WI38 (cell line): ENCODE results near the gene SUGT1.
"Not testable (repeated sequence)": the region's sequence is repeated elsewhere in the genome, so short reads cannot be mapped to it uniquely, and the experiment has no call there.

Experiments
- H3K4me3 ChIP-seq: 2 replicates; pipeline ENCODE4 v1.5.1; 2011; ENCODE audit warnings: low read depth, mild to moderate bottlenecking, control low read depth, low read length
- TF ChIP-seq, protein P1 (sequence below): IDR thresholded peaks from 2 replicates; pipeline ENCODE4 v1.5.1; 2012; ENCODE audit warnings: low read depth, mild to moderate bottlenecking, control low read depth, low read length

Gene SUGT1

DNA sequence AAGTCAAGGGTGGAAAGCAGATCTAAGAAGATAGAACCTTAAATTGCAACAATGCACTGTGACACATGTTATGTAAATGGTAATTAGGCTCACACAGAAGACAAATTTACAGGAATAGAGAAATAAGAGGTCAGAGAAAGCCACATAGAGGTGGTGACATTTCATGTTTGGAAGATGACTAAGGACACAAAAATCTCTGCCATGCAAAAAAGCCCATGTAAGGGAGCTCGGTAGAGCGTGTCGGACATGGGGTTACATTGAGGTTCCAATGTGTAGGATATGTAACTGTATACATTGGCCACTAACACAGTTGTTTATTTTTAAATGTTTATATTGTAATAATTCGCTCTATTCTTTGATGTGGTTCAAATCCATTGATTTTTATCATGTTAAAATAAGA, 33.7 kb downstream of the SUGT1 start:
- TF ChIP-seq, protein P1, sequence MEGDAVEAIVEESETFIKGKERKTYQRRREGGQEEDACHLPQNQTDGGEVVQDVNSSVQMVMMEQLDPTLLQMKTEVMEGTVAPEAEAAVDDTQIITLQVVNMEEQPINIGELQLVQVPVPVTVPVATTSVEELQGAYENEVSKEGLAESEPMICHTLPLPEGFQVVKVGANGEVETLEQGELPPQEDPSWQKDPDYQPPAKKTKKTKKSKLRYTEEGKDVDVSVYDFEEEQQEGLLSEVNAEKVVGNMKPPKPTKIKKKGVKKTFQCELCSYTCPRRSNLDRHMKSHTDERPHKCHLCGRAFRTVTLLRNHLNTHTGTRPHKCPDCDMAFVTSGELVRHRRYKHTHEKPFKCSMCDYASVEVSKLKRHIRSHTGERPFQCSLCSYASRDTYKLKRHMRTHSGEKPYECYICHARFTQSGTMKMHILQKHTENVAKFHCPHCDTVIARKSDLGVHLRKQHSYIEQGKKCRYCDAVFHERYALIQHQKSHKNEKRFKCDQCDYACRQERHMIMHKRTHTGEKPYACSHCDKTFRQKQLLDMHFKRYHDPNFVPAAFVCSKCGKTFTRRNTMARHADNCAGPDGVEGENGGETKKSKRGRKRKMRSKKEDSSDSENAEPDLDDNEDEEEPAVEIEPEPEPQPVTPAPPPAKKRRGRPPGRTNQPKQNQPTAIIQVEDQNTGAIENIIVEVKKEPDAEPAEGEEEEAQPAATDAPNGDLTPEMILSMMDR, result no peak
- H3K4me3 ChIP-seq, result no peak overlapping the region

GRCh38 chr13:52695856-52696255, 43.2 kb downstream of the SUGT1 start:
- no peak overlapping the region for H3K4me3 ChIP-seq
- TF ChIP-seq, protein P1, result no peak

GRCh38 chr13:52696566-52696965, 43.9 kb downstream of the SUGT1 start:
- TF ChIP-seq, protein P1, result no peak
- no peak overlapping the region for H3K4me3 ChIP-seq

GRCh38 chr13:52701728-52702465, 49.3 kb downstream of the SUGT1 start:
- H3K4me3 ChIP-seq, result no peak overlapping the region
- TF ChIP-seq, protein P1, result no peak

- H3K4me3 ChIP-seq, result no peak overlapping the region
- TF ChIP-seq, protein P1, result no peak
These were observed 50.8 kb downstream of the SUGT1 start for GRCh38 chr13:52703482-52703881.

DNA sequence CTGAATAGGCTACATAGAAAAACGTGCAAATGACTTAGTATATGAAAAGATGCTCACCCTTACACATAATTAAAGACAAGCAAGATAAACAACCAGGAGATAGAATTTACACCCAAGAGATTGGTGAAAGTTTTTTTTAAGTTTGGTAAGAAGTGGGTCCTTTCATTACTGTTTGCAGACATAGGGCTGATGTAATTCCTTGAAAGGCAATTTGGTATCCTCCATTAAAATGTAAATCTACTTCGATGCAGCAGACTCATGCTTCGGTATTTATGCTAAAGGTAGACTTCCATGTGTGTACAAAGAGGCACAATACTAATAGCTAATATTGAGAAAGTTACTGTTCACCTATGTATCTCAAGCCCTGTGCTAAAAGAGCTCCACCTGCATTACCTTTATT, 53.4 kb downstream of the SUGT1 start:
- TF ChIP-seq, protein P1, result no peak
- H3K4me3 ChIP-seq, result no peak overlapping the region

DNA sequence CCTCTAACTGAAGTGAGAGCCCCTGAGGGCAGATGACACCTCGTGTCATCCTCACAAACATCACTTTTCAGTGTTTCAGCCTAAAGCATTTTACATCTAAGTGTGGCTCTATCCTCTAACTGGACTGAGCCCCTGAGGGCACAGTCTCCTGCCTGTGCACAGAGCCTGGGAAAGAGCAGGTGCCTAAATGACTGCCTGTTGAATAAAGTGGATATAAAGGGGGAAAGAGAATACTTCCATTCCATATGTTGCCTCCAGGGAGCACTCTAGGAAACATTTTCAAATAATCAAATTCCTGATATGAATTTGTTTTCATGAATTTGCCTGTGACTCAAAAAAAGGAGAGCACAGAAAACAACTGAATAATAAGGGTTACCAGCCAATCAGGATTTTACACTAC, 54.7 kb downstream of the SUGT1 start:
- no peak overlapping the region for H3K4me3 ChIP-seq
- TF ChIP-seq, protein P1, result no peak

DNA sequence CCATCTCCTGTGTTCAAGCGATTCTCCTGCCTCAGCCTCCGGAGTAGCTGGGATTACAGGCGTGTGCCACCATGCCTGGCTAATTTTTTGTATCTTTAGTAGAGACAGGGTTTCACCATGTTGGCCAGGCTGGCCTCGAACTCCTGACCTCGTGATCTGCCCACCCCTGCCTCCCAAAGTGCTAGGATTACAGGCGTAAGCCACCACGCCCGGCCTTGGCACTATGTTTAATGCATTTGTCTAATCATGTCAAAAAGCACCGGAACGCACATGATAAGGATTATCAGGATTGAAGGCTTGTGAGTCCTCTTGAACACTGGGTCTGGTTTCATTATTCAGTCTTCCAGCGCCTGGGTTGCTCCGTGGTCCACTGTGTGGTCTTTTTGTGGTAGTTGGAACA, 55.6 kb downstream of the SUGT1 start:
- not testable (repeated sequence) for H3K4me3 ChIP-seq
